Activated naive CD4-positive, alpha-beta T cell treated with anti-CD3 and anti-CD28 coated beads for 36 hours (primary cell): ENCODE measurements around the gene HNRNPLL. TPM values are rescaled to one million over a fixed set of nuclear protein-coding genes. Genes with fewer than 3 reads are reported as not detected.
A peak's percentile ranks its signal among the peaks of the same experiment; 100 is the strongest.

ENCODE experiments used
- CTCF ChIA-PET: fragments of 350-600 bp; sonication (Branson Sonifier 250); formaldehyde crosslinking; loops from one replicate; lab custom pipeline; 2021; ENCODE audit warnings: antibody characterized with exemption; lab: Charles Lee
- DNase-seq: peaks from one replicate; pipeline ENCODE4 v3.0.0-alpha.2; 2020
- H3K27ac Mint-ChIP-seq: one replicate; pipeline ENCODE4 v1.8.0; 2021; ENCODE audit warnings: mild to moderate bottlenecking, mixed read lengths
- H3K27me3 Mint-ChIP-seq: one replicate; pipeline ENCODE4 v1.8.0; 2021; ENCODE audit warnings: low read depth, mixed read lengths
- H3K36me3 Mint-ChIP-seq: one replicate; pipeline ENCODE4 v1.8.0; 2021; ENCODE audit warnings: low read depth, mixed read lengths
- H3K4me1 Mint-ChIP-seq: one replicate; pipeline ENCODE4 v1.8.0; 2021; ENCODE audit warnings: low read depth, mixed read lengths
- H3K4me3 Mint-ChIP-seq: one replicate; pipeline ENCODE4 v1.8.0; 2021; ENCODE audit warnings: mild to moderate bottlenecking, moderate library complexity, mixed read lengths
- H3K9me3 Mint-ChIP-seq: one replicate; pipeline ENCODE4 v1.8.0; 2021; ENCODE audit warnings: mixed read lengths
- intact Hi-C: fragments of 100-400 bp; cut with micrococcal nuclease; formaldehyde crosslinking; loops from one replicate; pipeline ENCODE4 v1.15.1; 2023
- total RNA-seq, 2 experiments: library from RNA; stranded (reverse); gene quantifications; one replicate each; pipeline ENCODE4 v1.2.3, GENCODE V29; 2021

The HNRNPLL gene
- total RNA-seq, 2 experiments from 2014 or later = 54.4 to 57.3 TPM

DNA sequence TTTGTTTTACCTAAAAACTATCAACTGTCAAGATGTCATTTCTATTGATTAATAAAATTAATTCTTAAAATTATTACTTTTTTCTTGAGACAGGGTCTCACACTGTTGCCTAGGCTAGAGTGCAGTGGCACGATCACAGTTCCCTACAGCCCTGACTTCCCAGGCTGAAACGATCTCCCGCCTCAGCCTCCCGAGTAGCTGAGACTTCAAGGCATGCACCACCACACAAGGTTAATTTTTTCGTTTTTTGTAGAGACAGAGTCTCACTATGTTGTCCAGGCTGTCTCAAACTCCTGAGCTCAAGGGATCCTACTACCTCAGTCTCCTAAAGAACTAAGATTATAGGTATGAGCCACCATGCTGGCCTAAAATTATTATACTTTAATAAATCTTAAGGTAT is 18.7 kb downstream of the HNRNPLL start:
- intact Hi-C loops = no loop called here
- peaks cover 33% of the 10 kb centered on the region for H3K36me3 Mint-ChIP-seq
- no peak overlapping the region for H3K27ac Mint-ChIP-seq
- no peak overlapping the region for H3K4me3 Mint-ChIP-seq
- H3K9me3 Mint-ChIP-seq = no peaks in the 10 kb centered on the region
- CTCF ChIA-PET = interaction anchor here (0.6 to 13.0 kb wide), 8 partner anchors 13 to 157 kb away, joined by 3 to 178 read pairs (median 4); no protein-coding TSS in a partner anchor
- peaks cover 22% of the 10 kb centered on the region for H3K4me1 Mint-ChIP-seq
- no peaks in the 10 kb centered on the region for H3K27me3 Mint-ChIP-seq
- no peak for DNase-seq

DNA sequence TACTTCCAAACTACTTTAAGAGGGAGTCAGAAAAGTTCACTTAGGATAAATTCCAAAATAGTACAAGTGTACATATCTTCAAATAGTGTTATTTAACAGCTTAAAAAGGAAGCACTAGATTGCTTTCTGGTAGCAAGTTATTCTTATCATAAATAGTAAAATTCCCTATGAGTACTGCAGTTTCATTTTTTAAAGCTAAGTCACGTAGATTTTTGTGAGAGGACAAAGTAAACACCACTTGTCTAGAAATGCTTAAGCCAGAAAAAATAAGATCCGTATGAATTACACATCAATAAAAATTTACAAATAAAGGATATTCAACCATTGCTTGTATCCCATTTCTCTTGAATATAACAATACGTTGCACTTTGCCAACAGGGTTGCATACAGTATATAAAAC is 19.2 kb downstream of the HNRNPLL start:
- CTCF ChIA-PET = interaction anchor here (0.5 to 13.0 kb wide), 10 partner anchors 13 to 218 kb away, joined by 3 to 178 read pairs (median 5); no protein-coding TSS in a partner anchor
- Mint-ChIP-seq H3K36me3 (peaks cover 35% of the 10 kb centered on the region), H3K9me3 (no peaks in the 10 kb centered on the region), H3K4me1 (peaks cover 20% of the 10 kb centered on the region), H3K4me3 (no peak overlapping the region), H3K27me3 (no peaks in the 10 kb centered on the region), H3K27ac (no peak overlapping the region)
- intact Hi-C loops = no loop called here
- DNase-seq = no peak

DNA sequence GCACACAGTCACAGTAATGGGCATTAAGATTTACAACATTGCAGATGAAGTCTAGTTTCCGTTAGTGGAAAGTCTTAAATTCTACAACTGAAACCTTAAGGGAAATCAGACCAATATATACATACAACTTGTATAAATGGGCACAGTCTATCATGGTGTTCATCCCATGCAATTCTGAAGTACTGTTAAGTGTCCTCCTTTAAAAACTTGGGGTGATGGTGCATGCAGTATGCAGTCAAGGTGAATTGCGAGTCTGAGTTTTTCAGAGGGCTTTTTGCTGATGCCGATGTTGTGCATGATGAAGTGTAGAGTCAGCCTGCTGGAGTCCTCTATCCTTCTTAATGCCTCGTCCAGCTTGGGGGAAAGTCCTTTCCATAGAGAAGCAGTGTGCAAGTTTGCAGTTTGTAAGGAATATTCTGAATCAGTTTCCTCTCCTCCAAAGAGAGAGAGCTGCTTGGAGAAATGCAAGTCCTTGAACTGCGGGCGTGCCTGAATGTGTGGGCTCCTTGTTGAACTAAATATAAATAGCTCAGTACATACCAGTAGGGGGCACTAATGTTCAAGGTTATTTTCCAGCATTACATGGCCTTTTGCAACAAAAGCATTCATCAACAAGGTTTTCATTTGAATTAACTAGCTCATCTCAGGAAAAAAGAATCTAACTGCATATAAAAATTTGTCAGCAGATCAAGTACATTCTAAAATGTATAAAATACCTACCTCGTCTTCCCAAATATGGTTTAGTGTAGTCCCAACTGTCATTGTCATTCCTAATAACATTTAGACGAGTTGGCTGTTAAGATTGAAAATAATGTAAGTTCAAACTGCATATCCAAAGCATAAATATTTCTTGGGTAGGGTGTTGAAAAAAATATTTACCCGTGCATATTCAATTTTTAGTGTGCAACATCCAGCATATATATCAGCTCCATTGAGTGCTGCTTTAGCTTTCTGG is 21.3 kb downstream of the HNRNPLL start:
- Mint-ChIP-seq H3K4me1 (peaks cover 19% of the 10 kb centered on the region), H3K4me3 (no peak overlapping the region), H3K27ac (no peak overlapping the region), H3K9me3 (no peaks in the 10 kb centered on the region), H3K36me3 (peaks cover 34% of the 10 kb centered on the region), H3K27me3 (no peaks in the 10 kb centered on the region)
- CTCF ChIA-PET = interaction anchor here (0.5 to 13.0 kb wide), 47 partner anchors 9 to 257 kb away, joined by 3 to 178 read pairs (median 6); partner anchors contain the start of genes GALM and HNRNPLL
- peak; percentile 31 for DNase-seq
- intact Hi-C loops = loop anchor here (1.0 to 2.0 kb wide), 7 partner anchors 22 to 648 kb away; no protein-coding TSS in a partner anchor

DNA sequence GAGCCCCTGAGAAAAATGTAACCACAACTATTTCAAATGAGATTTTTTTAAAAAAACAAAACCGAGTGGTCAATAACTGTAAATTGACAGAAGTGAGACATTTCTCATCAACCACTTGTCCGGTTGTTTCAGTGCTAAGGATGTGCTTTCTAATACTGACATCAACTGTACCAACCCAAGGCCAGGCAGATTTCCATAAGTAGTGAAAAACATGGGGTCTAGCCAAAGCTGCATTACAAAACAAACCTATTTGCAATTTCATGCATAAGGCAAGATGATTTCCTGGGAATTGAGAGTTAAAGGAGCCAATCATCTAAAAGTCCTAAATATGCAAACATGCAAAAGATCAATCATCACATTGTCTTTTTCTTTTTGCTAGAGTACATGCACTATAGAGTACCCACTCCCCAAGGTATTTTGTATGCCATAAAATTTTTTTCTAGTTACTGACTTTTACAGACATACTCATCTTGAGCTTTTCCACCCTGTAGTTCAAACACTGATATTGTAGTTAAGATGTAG is 22.6 kb downstream of the HNRNPLL start:
- intact Hi-C loops = loop anchor here (2.0 kb wide), 2 partner anchors 143 to 255 kb away; no protein-coding TSS in a partner anchor
- H3K27ac Mint-ChIP-seq = no peak overlapping the region
- CTCF ChIA-PET = interaction anchor here (0.6 to 13.0 kb wide), 6 partner anchors 21 to 161 kb away, joined by 3 to 178 read pairs (median 9); partner anchors contain the start of gene HNRNPLL
- peaks cover 29% of the 10 kb centered on the region for H3K36me3 Mint-ChIP-seq
- H3K9me3 Mint-ChIP-seq = no peaks in the 10 kb centered on the region
- H3K4me3 Mint-ChIP-seq = no peak overlapping the region
- H3K4me1 Mint-ChIP-seq = peaks cover 12% of the 10 kb centered on the region
- H3K27me3 Mint-ChIP-seq = no peaks in the 10 kb centered on the region
- no peak for DNase-seq

DNA sequence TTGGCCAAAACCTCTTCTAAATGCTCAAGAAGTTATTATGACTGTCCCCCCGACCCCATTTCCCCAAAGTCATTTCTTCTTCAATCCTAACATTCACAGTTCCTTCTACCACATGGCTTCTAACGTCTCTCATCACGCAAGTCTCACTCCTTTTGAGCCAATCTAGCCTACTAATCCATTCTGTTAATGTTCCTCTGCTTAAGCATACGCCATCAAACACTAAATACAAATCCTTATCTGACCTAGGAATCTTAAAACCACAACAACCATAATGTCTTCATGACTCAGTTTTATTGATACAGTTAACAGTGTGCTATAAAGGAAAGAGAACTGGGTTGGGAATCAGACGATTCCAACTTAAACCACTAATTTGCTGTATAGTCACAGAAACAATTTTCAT is 23.9 kb downstream of the HNRNPLL start:
- Mint-ChIP-seq H3K4me1 (peaks cover 18% of the 10 kb centered on the region), H3K36me3 (peaks cover 31% of the 10 kb centered on the region), H3K27me3 (no peaks in the 10 kb centered on the region), H3K9me3 (no peaks in the 10 kb centered on the region), H3K4me3 (no peak overlapping the region), H3K27ac (no peak overlapping the region)
- intact Hi-C loops = no loop called here
- CTCF ChIA-PET = interaction anchor here (1.5 to 13.0 kb wide), 5 partner anchors 22 to 162 kb away, joined by 4 to 178 read pairs (median 14); partner anchors contain the start of gene HNRNPLL
- no peak for DNase-seq

DNA sequence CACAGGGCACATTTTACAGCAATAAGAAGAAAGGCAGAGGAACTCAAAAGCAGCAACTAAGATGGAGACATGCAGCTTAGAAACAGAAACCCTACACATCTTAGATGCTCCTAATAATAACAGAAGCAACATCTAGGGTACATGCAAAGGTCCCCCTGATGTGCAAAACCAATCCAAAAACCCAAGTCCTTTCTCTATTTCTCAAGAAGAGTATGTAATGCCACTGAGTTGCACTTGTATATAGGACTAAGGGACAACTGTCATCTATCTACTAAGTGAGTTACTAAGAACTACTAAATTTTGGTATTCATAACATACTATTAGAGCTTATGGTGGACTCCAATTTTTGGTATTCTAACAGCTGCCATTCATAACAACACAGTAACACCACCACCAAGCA is 28.4 kb downstream of the HNRNPLL start:
- H3K4me3 Mint-ChIP-seq = no peak overlapping the region
- DNase-seq = no peak
- intact Hi-C loops = loop anchor here (5.0 kb wide), 1 partner anchor 257 kb away; no protein-coding TSS in a partner anchor
- peaks cover 20% of the 10 kb centered on the region for H3K4me1 Mint-ChIP-seq
- CTCF ChIA-PET = interaction anchor here (0.6 to 13.0 kb wide), 5 partner anchors 10 to 151 kb away, joined by 3 to 178 read pairs (median 3); no protein-coding TSS in a partner anchor
- no peaks in the 10 kb centered on the region for H3K27me3 Mint-ChIP-seq
- H3K27ac Mint-ChIP-seq = no peak overlapping the region
- no peaks in the 10 kb centered on the region for H3K9me3 Mint-ChIP-seq
- H3K36me3 Mint-ChIP-seq = peaks cover 36% of the 10 kb centered on the region

DNA sequence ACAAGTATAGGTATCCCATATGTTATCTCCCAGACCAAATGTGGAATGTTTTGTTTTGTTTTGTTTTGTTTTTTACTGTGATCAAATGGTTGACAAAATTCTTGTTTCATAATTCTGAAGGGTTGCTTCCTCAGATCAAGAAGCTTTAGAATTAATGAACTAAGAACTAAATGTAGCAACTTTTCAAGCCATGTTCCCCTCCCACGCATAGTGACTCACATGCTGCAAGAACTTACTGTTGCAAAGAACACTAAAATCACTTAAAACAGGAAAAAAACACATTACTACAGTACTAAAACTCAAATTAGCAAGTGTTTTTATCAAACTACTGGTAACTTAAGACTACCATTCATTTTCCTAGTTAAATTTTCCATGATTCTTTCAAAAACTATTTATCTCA is 30.6 kb downstream of the HNRNPLL start:
- H3K27me3 Mint-ChIP-seq = no peaks in the 10 kb centered on the region
- intact Hi-C loops = loop anchor here (5.0 kb wide), 1 partner anchor 255 kb away; no protein-coding TSS in a partner anchor
- peaks cover 17% of the 10 kb centered on the region for H3K4me1 Mint-ChIP-seq
- H3K36me3 Mint-ChIP-seq = peaks cover 40% of the 10 kb centered on the region
- peak; percentile 68 for DNase-seq
- H3K4me3 Mint-ChIP-seq = no peak overlapping the region
- CTCF ChIA-PET = interaction anchor here (1.3 to 2.6 kb wide), 2 partner anchors 8 to 9 kb away, joined by 3 to 13 read pairs; no protein-coding TSS in a partner anchor
- H3K27ac Mint-ChIP-seq = no peak overlapping the region
- H3K9me3 Mint-ChIP-seq = no peaks in the 10 kb centered on the region

DNA sequence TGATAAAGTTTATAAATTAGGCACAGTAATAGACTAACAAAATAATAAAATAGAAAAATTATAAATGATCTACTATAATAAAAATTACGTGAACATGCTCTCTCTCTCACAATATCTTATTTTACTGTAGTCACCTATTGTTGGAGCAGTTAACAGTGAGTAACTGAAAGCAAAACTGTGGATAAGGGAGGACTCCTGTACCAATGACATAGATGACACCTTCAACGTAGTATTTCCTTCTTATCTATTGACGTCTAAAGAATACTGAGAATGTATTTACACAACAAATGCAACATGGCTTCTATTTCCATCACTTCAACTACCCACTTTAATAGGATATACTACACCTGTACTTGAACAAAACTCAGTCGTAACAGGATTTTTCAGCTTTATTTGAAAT is 31.5 kb downstream of the HNRNPLL start:
- no peaks in the 10 kb centered on the region for H3K27me3 Mint-ChIP-seq
- H3K36me3 Mint-ChIP-seq = peaks cover 36% of the 10 kb centered on the region
- H3K4me1 Mint-ChIP-seq = peaks cover 17% of the 10 kb centered on the region
- H3K27ac Mint-ChIP-seq = no peak overlapping the region
- no peak for DNase-seq
- no peaks in the 10 kb centered on the region for H3K9me3 Mint-ChIP-seq
- CTCF ChIA-PET = interaction anchor here (0.6 to 0.9 kb wide), 2 partner anchors 11 to 311 kb away, joined by 3 to 5 read pairs; no protein-coding TSS in a partner anchor
- intact Hi-C loops = loop anchor here (5.0 kb wide), 1 partner anchor 254 kb away; no protein-coding TSS in a partner anchor
- H3K4me3 Mint-ChIP-seq = no peak overlapping the region

DNA sequence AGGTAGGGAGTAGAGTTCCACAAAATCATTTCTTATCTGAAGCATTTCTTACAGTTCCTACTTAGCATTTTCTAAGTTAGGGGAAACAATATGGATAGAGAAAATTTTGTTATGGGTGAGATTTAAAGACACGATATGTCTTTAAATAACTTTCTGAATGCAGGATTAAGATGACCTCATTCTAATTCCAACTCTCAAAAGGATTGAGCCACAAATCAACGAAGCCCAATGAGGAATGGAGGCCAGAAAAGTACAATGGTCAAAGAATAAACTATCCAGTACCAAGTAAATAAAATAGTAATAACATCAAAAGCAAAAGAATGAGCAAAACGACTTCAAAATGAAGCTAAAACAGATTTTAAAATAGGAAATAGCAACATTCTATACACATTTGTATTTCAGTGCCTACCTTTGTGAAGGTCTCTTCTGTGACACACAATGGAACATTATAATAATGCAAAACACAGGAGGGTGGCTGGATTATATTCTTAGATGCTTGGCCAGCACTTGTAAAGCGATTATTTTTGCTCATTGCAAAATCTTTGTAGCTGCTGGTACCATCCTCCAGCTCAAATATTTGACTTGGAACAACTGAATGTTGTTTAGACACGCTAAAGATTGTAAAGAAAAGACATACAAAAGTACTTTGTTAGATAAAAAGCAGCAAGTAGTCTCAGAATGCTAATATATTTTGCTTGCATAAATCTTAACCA is 33.8 kb downstream of the HNRNPLL start:
- intact Hi-C loops = no loop called here
- Mint-ChIP-seq H3K4me1 (peaks cover 11% of the 10 kb centered on the region), H3K4me3 (no peak overlapping the region), H3K9me3 (no peaks in the 10 kb centered on the region), H3K36me3 (peaks cover 42% of the 10 kb centered on the region), H3K27ac (no peak overlapping the region), H3K27me3 (no peaks in the 10 kb centered on the region)
- DNase-seq = no peak
- CTCF ChIA-PET = interaction anchor here (1.2 kb wide), 1 partner anchor 156 kb away, joined by 7 read pairs; no protein-coding TSS in a partner anchor

DNA sequence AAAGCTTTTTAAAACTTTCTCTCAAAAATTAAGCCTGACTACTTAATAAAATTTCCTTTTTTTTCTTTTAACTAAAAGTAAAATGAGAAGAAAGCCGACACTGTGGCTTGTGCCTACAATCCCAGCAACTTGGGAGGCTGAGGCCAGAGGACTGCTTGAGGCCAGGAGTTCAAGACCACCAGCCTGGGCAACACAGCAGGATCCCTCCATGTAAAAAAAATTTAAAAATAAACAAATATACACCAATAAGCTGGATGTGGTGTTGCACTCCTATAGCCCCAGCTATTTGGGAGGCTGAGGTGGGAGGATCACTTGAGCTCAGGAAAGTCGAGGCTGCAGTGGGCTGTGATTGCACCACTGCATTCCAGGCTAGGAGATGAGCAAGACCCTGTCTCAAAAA is 37.4 kb downstream of the HNRNPLL start:
- Mint-ChIP-seq H3K4me1 (no peaks in the 10 kb centered on the region), H3K27ac (no peak overlapping the region)
- CTCF ChIA-PET = interaction anchor here (0.6 to 2.3 kb wide), 11 partner anchors 11 to 228 kb away, joined by 3 to 27 read pairs (median 4); no protein-coding TSS in a partner anchor

DNA sequence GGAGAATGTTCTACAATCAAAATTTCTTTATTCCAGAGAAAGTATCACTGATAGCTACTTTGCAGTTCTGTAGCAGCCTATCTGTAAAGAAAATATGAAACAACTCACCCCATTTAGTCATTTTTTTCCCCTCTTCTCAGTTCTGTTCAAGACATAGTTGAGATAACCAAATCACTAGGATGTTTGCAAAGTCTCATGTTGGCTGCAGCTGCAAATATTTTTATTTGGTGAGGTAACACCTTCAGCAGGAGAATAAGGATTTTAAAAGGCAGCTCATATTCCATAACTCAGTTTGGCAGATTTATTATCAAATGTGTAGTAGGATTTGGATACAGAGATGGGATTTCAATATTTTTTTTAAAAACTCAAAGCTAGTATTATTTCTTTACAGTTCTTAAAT is 41.0 kb downstream of the HNRNPLL start:
- Mint-ChIP-seq H3K4me3 (no peak overlapping the region), H3K9me3 (no peaks in the 10 kb centered on the region), H3K27me3 (no peaks in the 10 kb centered on the region), H3K4me1 (no peaks in the 10 kb centered on the region), H3K27ac (no peak overlapping the region), H3K36me3 (peaks cover 21% of the 10 kb centered on the region)
- CTCF ChIA-PET = interaction anchor here (0.9 to 2.5 kb wide), 3 partner anchors 7 to 182 kb away, joined by 4 to 16 read pairs (median 12); no protein-coding TSS in a partner anchor
- DNase-seq = no peak
- intact Hi-C loops = no loop called here

More for the DNA sequence above, 37.4 kb downstream of the HNRNPLL start:
- H3K9me3 Mint-ChIP-seq = no peaks in the 10 kb centered on the region
- H3K27me3 Mint-ChIP-seq = no peaks in the 10 kb centered on the region
- peaks cover 37% of the 10 kb centered on the region for H3K36me3 Mint-ChIP-seq
- no peak for DNase-seq
- intact Hi-C loops = no loop called here
- H3K4me3 Mint-ChIP-seq = no peak overlapping the region
